Endothelial cell of umbilical vein (primary cell): Measurements from ENCODE around the gene SORCS2. TPM values are rescaled to one million over a fixed set of nuclear protein-coding genes. Genes with fewer than 3 reads are reported as not detected.

Experiments
- BruUV-seq: library from RNA; stranded (reverse); fragments of 400-500 nt; replicated peaks from 2 replicates; lab custom pipeline; 2021; lab: Mats Ljungman, UMichigan
- CTCF ChIA-PET: fragments of 300-600, 350-600 bp; sonication (Branson Sonifier 250); formaldehyde crosslinking; loops from one replicate; lab custom pipeline; 2021; ENCODE audit warnings: antibody characterized with exemption, inconsistent platforms; lab: Charles Lee
- POLR2A ChIA-PET: fragments of 300-600, 350-600 bp; sonication (Branson Sonifier 250); formaldehyde crosslinking; loops from one replicate; lab custom pipeline; 2021; ENCODE audit warnings: antibody characterized with exemption, inconsistent platforms; lab: Charles Lee
- DNase-seq: peaks from one replicate; pipeline ENCODE4 v3.0.0-alpha.2; 2011; ENCODE audit warnings: low read depth, low spot score
- FAIRE-seq: peaks from 2 replicates; lab custom pipeline; 2011; peaks lifted over from hg19 to GRCh38; lab: Jason Lieb, UNC
- H2AFZ ChIP-seq: 2 replicates; pipeline ENCODE4 v1.6.0; 2012; ENCODE audit warnings: low read depth, low read length, control low read depth, inconsistent platforms
- H3K27ac ChIP-seq: 2 replicates; pipeline ENCODE4 v1.5.1; 2011; ENCODE audit warnings: low read depth, mild to moderate bottlenecking, control low read depth, low read length, moderate library complexity; ENCODE audit not compliant: insufficient read depth
- H3K27me3 ChIP-seq, 2 experiments: 2 replicates each; pipeline versions ENCODE4 v1.6.0 to v1.6.1; 2011; ENCODE audit warnings: low read length in 2 of 2, mixed read lengths in 1 of 2; ENCODE audit not compliant: control insufficient read depth in 2 of 2, insufficient read depth in 2 of 2
- H3K36me3 ChIP-seq, 2 experiments: 2 replicates in 1 of 2; 3 replicates in 1 of 2; pipeline ENCODE4 v1.5.1; 2011; ENCODE audit warnings: low read length in 2 of 2, mild to moderate bottlenecking in 1 of 2, moderate library complexity in 1 of 2; ENCODE audit not compliant: control insufficient read depth in 2 of 2, insufficient read depth in 2 of 2; ENCODE audit errors: extremely low read depth in 1 of 2
- H3K4me1 ChIP-seq: 3 replicates; pipeline ENCODE4 v1.5.1; 2011; ENCODE audit warnings: mild to moderate bottlenecking, low read length; ENCODE audit not compliant: control insufficient read depth, insufficient read depth; ENCODE audit errors: extremely low read depth
- H3K4me2 ChIP-seq: 2 replicates; pipeline ENCODE4 v1.6.1; 2011; ENCODE audit warnings: low read length, control low read depth, mixed read lengths; ENCODE audit not compliant: insufficient read depth
- H3K4me3 ChIP-seq, 3 experiments: fragments of 200-600 bp in 1 of 3; sonication (generic), shearing (Covaris generic) in 1 of 3; replicated peaks in 1 of 3; 2 replicates each; pipeline ENCODE4 v1.5.1; 2011 to 2016; ENCODE audit warnings: control low read depth in 3 of 3, low read length in 3 of 3, mild to moderate bottlenecking in 2 of 3, inconsistent platforms in 1 of 3, low read depth in 1 of 3, moderate library complexity in 1 of 3; ENCODE audit not compliant: insufficient read depth in 1 of 3
- H3K79me2 ChIP-seq: 2 replicates; pipeline ENCODE4 v1.6.0; 2012; ENCODE audit warnings: low read length, inconsistent platforms; ENCODE audit not compliant: control insufficient read depth, insufficient read depth
- H3K9ac ChIP-seq: replicated peaks from 2 replicates; pipeline ENCODE3; 2011; ENCODE audit warnings: low read length, control low read depth; ENCODE audit not compliant: insufficient read depth; ENCODE audit errors: extremely low read depth
- H3K9me1 ChIP-seq: replicated peaks from 3 replicates; pipeline ENCODE4 v1.6.0; 2011; ENCODE audit warnings: mild to moderate bottlenecking, low read length; ENCODE audit not compliant: control insufficient read depth, insufficient read depth; ENCODE audit errors: extremely low read depth
- H3K9me3 ChIP-seq: replicated peaks from 2 replicates; pipeline ENCODE4 v1.5.1; 2012; ENCODE audit warnings: low read length, inconsistent platforms; ENCODE audit not compliant: control insufficient read depth, insufficient read depth
- H4K20me1 ChIP-seq: replicated peaks from 2 replicates; pipeline ENCODE3; 2011; ENCODE audit warnings: mild to moderate bottlenecking, low read length; ENCODE audit not compliant: control insufficient read depth, insufficient read depth; ENCODE audit errors: extremely low read depth
- EZH2 ChIP-seq: IDR thresholded peaks from 2 replicates; pipeline ENCODE4 v1.6.1; 2012; ENCODE audit warnings: borderline replicate concordance, low read depth, mild to moderate bottlenecking, moderate library complexity, low read length, inconsistent platforms; ENCODE audit not compliant: severe bottlenecking
- FOS ChIP-seq: IDR thresholded peaks from 2 replicates; pipeline ENCODE4 v1.6.1; 2011; ENCODE audit warnings: mild to moderate bottlenecking, low read length, moderate library complexity, borderline replicate concordance; ENCODE audit not compliant: insufficient read depth
- GATA2 ChIP-seq: IDR thresholded peaks from 2 replicates; pipeline ENCODE4 v1.7.0; 2011; ENCODE audit warnings: low read depth, mild to moderate bottlenecking, moderate library complexity, mixed read lengths, low read length; ENCODE audit not compliant: insufficient read length, insufficient read depth
- JUN ChIP-seq: IDR thresholded peaks from 2 replicates; pipeline ENCODE4 v1.6.1; 2011; ENCODE audit warnings: borderline replicate concordance, low read depth; ENCODE audit not compliant: insufficient read length, insufficient read depth
- MYC ChIP-seq: IDR thresholded peaks from one replicate; pipeline ENCODE4 v1.6.1; 2011; ENCODE audit warnings: mild to moderate bottlenecking, low read depth, low read length
- POLR2A ChIP-seq: IDR thresholded peaks from 2 replicates; pipeline ENCODE4 v1.6.1; 2012; ENCODE audit warnings: low read depth, mild to moderate bottlenecking, control low read depth, low read length
- POLR2AphosphoS5 ChIP-seq: IDR thresholded peaks from 2 replicates; pipeline ENCODE4 v1.6.1; 2012; ENCODE audit warnings: low read depth, mild to moderate bottlenecking, control low read depth, low read length, moderate library complexity; ENCODE audit not compliant: insufficient read depth
- dilution Hi-C: fragments of 300-500 bp; cut with MboI; formaldehyde crosslinking; loops from one replicate; pipeline ENCODE4 v1.15.0; 2019; ENCODE audit warnings: low sequenced_read_pairs; ENCODE audit not compliant: extremely low pct_ligation_motif_present
- intact Hi-C: fragments of 100-400 bp; cut with micrococcal nuclease; formaldehyde crosslinking; loops from one replicate; pipeline ENCODE4 v1.10.0; 2022
- polyA plus RNA-seq, 4 experiments: library from polyadenylated mRNA; depleted of rRNA in 3 of 4; stranded (reverse) in 3 of 4; unstranded in 1 of 4; fragments of >200 nt; gene quantifications; 2 replicates each; pipeline versions ENCODE4 v1.2.1 to v1.2.3, GENCODE V29; 2011 to 2012; ENCODE audit warnings: missing spikeins in 1 of 4
- total RNA-seq: library from RNA; stranded (reverse); gene quantifications from 2 replicates; pipeline ENCODE4 v1.2.3, GENCODE V29; 2021
- TF ChIP-seq, protein P1 (sequence below): IDR thresholded peaks from 2 replicates; pipeline ENCODE4 v1.6.1; 2011; ENCODE audit not compliant: insufficient read depth, insufficient read length
- TF ChIP-seq, protein P2 (sequence below), 2 donors: IDR thresholded peaks; 1 replicate in 1 of 2; 2 replicates in 1 of 2; pipeline ENCODE4 v1.5.1; 2011; ENCODE audit warnings: low read length in 2 of 2, mild to moderate bottlenecking in 2 of 2, moderate library complexity in 2 of 2, control low read depth in 1 of 2, inconsistent platforms in 1 of 2, low read depth in 1 of 2; ENCODE audit not compliant: insufficient read depth in 1 of 2; ENCODE audit errors: extremely low read depth in 1 of 2

Gene SORCS2
- total and polyA plus RNA-seq, 2 donors (not counting 3 experiments of a cell fraction or from before 2014, with no cell fraction given) = not detected

DNA sequence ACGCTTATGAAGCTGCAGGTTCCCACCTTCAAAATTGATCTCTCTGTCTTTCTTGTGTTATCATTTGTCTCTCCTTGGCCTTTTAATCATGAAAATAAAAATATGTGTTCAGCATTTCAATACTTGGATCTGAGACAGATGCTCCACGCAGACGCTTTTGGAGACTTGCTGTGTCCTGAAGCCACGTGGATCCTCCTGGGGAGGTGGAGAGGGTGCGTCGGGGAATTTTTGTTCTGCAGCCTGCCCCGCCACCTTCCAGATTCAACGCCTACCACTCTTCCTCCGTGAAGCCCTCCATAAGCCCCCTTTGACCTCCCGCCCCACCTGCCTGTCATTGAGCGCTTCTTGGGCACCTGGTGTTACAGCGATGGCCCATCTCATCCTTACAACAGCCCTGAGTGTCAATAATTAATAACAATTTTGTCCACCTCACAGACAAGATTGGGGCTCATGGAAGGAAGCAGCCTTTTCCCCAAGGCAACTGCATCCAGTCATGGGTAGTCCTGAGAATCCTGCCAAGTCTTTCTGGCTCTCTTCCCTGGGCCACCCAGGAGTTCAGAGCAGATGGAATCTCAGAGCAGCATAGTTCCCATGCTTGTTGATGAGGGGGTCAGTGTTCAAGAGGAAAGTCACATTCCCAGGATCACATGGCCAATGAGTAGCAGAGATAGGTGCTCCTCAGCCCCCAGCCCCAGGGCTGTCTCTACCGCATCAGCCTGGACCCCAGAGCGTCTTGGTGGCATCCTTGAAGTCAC is 415.0 kb downstream of the SORCS2 start:
- Histone ChIP-seq H3K27ac (no peak overlapping the region), H3K4me1 (no peaks in the 10 kb centered on the region), H3K27me3 (no peaks in the 10 kb centered on the region), H4K20me1 (no peaks in the 10 kb centered on the region), H3K4me3 (no peak overlapping the region), H3K9me1 (no peaks in the 10 kb centered on the region), H3K9ac (no peak overlapping the region), H3K9me3 (no peaks in the 10 kb centered on the region), H3K36me3 (no peaks in the 10 kb centered on the region), H3K4me2 (no peak overlapping the region), H3K79me2 (no peaks in the 10 kb centered on the region), H2AFZ (no peak overlapping the region)
- ChIA-PET POLR2A (no interaction called here), CTCF (no interaction called here)
- dilution Hi-C loops = no loop called here
- DNase-seq (no peak), FAIRE-seq (no peak)
- TF ChIP-seq FOS (no peak), JUN (no peak), POLR2A (no peak), EZH2 (no peak), GATA2 (no peak), MYC (no peak), POLR2AphosphoS5 (no peak)
- TF ChIP-seq, protein P1, sequence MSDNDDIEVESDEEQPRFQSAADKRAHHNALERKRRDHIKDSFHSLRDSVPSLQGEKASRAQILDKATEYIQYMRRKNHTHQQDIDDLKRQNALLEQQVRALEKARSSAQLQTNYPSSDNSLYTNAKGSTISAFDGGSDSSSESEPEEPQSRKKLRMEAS = no peak
- TF ChIP-seq, protein P2, sequence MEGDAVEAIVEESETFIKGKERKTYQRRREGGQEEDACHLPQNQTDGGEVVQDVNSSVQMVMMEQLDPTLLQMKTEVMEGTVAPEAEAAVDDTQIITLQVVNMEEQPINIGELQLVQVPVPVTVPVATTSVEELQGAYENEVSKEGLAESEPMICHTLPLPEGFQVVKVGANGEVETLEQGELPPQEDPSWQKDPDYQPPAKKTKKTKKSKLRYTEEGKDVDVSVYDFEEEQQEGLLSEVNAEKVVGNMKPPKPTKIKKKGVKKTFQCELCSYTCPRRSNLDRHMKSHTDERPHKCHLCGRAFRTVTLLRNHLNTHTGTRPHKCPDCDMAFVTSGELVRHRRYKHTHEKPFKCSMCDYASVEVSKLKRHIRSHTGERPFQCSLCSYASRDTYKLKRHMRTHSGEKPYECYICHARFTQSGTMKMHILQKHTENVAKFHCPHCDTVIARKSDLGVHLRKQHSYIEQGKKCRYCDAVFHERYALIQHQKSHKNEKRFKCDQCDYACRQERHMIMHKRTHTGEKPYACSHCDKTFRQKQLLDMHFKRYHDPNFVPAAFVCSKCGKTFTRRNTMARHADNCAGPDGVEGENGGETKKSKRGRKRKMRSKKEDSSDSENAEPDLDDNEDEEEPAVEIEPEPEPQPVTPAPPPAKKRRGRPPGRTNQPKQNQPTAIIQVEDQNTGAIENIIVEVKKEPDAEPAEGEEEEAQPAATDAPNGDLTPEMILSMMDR (IDR thresholded peaks at IDR 0.05; ENCODE audit: extremely low read depth in 1 of 2, insufficient read depth in 1 of 2, low read depth in 1 of 2, low read length in 2 of 2) = no peak
- BruUV-seq = no TSS peak
- intact Hi-C loops = no loop called here
